Measurements from ENCODE around the gene DAGLB. TPM values are rescaled to one million over a fixed set of nuclear protein-coding genes. Genes with fewer than 3 reads are reported as not detected.

Gene DAGLB
- total RNA-seq, 4 donors from 2014 or later, result 5.4 to 30.2 (median 19.3) TPM

DNA sequence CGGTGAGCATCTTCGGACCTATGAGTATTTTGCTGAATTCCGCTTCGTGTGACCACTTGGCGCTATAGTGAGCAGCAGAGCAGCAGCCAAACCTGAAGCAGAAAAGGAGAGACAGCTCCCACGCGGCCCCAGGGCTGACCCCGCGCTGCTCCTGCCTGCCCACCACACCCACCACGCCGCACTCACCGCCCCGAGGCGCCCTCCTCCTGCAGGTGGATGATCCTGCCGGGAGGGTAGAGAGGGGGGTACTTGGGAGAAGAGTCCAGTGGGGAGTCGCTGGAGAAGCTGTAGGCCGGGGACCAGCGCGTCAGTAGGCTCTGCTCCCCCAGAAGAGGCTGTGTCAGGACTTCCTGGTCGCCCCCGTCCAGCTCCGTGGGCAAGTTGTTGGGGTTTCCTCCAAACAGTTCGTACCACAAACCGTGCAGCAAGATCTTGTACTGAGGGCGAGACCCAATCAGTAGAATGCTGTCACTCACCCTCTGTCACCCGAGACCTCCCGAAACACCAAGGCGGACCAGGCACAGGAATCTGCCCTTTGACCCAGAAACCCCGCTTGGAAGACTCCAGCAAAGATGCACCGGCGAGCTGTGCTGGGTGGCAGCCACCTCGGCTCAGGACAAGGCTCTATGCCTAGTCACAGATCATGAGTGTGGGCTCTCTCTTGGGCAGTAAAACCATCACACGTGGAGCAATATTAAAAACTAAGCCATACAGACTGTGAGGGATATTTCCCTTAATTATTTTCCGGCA lies 37.6 kb downstream of the DAGLB start:
- intact Hi-C loops (cut with DNase I; ENCODE audit: low total_unique reads), result no loop called here
- DNase-seq, result no peak
- Histone ChIP-seq H3K4me1 (no peaks in the 10 kb centered on the region), H3K9me3 (no peaks in the 10 kb centered on the region), H3K4me3 (no peak overlapping the region), H3K27ac (no peak overlapping the region), H3K27me3 (no peaks in the 10 kb centered on the region), H3K36me3 (no peaks in the 10 kb centered on the region)
- TF ChIP-seq, protein P1, sequence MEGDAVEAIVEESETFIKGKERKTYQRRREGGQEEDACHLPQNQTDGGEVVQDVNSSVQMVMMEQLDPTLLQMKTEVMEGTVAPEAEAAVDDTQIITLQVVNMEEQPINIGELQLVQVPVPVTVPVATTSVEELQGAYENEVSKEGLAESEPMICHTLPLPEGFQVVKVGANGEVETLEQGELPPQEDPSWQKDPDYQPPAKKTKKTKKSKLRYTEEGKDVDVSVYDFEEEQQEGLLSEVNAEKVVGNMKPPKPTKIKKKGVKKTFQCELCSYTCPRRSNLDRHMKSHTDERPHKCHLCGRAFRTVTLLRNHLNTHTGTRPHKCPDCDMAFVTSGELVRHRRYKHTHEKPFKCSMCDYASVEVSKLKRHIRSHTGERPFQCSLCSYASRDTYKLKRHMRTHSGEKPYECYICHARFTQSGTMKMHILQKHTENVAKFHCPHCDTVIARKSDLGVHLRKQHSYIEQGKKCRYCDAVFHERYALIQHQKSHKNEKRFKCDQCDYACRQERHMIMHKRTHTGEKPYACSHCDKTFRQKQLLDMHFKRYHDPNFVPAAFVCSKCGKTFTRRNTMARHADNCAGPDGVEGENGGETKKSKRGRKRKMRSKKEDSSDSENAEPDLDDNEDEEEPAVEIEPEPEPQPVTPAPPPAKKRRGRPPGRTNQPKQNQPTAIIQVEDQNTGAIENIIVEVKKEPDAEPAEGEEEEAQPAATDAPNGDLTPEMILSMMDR (IDR thresholded peaks at IDR 0.05), result no peak
- TF ChIP-seq POLR2A (IDR thresholded peaks at IDR 0.05), result no peak

DNA sequence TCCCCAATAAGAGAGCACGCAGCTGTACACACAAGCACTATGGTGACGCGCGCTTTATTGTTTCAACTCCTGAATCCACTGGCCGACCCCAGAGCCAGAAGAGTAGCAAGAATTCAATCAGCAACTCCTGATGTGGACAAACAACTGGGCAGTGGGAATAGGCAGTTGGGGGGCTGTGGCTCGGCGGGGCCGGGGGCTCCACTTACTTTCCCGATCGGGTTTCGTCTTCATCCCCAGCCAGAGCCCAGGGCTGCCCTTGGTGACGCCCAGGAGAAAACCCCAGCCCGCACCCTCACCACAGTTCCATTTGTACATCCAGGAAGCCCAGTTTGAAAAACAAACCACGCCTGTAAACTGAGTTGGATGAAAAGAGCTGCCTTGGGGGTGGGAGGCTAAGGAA lies 38.7 kb downstream of the DAGLB start:
- H3K27ac ChIP-seq, result no peak overlapping the region
- no peaks in the 10 kb centered on the region for H3K36me3 ChIP-seq
- no peak overlapping the region for H3K4me3 ChIP-seq
- intact Hi-C loops (cut with DNase I; ENCODE audit: low total_unique reads), result no loop called here
- no peaks in the 10 kb centered on the region for H3K9me3 ChIP-seq
- H3K27me3 ChIP-seq, result no peaks in the 10 kb centered on the region
- no peak for TF ChIP-seq POLR2A (IDR thresholded peaks at IDR 0.05)
- TF ChIP-seq, protein P1 (IDR thresholded peaks at IDR 0.05), result no peak
- DNase-seq, result no peak
- no peaks in the 10 kb centered on the region for H3K4me1 ChIP-seq

DNA sequence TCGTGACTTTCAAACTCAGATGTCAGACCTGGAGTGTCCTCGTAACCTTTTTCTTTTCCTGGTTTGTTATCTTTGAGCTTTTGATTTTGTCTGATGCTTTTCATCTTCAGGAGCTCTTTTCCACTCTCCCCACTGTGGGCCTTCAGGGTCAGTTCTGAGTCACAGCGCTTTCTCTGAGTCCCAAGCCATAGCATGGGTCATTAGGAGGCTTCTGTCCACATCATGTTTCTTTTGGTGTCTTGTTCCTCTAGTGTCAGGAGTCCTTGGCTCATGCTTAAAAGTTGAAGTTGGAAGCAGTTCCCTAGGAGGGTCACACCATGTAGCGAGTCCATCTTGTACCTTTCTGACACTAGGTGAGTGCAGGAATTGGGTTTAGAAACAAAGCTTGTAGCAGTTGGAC lies 40.3 kb downstream of the DAGLB start:
- H3K27me3 ChIP-seq, result no peaks in the 10 kb centered on the region
- intact Hi-C loops (cut with DNase I; ENCODE audit: low total_unique reads), result no loop called here
- DNase-seq, result no peak
- no peaks in the 10 kb centered on the region for H3K9me3 ChIP-seq
- H3K4me1 ChIP-seq, result no peaks in the 10 kb centered on the region
- TF ChIP-seq POLR2A (IDR thresholded peaks at IDR 0.05), result no peak
- TF ChIP-seq, protein P1 (IDR thresholded peaks at IDR 0.05), result no peak
- H3K36me3 ChIP-seq, result no peaks in the 10 kb centered on the region
- H3K4me3 ChIP-seq, result no peak overlapping the region
- no peak overlapping the region for H3K27ac ChIP-seq

DNA sequence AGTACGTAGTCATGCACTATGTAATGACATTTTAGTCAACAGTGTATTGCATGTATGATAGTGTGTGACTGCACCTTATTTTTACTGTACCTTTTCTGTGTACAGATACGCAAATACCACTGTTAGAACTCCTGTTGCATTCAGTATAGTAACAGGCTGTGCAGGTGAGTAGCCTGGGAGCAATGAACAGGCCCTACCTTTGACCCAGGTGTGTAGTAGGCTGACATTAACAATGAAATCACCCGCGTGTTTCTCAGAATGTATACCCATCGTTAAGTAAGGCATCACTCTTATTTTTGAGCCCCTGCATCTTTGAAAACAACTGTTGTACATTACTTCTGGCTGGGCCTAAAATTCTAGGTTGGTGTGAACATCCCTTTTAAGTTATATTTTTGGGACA lies 41.6 kb downstream of the DAGLB start:
- Histone ChIP-seq H3K9me3 (no peaks in the 10 kb centered on the region), H3K27me3 (no peaks in the 10 kb centered on the region), H3K36me3 (no peaks in the 10 kb centered on the region), H3K4me3 (no peak overlapping the region), H3K27ac (no peak overlapping the region), H3K4me1 (no peaks in the 10 kb centered on the region)
- TF ChIP-seq POLR2A (IDR thresholded peaks at IDR 0.05), result no peak
- TF ChIP-seq, protein P1 (IDR thresholded peaks at IDR 0.05), result no peak
- no peak for DNase-seq
- intact Hi-C loops (cut with DNase I; ENCODE audit: low total_unique reads), result no loop called here

DNA sequence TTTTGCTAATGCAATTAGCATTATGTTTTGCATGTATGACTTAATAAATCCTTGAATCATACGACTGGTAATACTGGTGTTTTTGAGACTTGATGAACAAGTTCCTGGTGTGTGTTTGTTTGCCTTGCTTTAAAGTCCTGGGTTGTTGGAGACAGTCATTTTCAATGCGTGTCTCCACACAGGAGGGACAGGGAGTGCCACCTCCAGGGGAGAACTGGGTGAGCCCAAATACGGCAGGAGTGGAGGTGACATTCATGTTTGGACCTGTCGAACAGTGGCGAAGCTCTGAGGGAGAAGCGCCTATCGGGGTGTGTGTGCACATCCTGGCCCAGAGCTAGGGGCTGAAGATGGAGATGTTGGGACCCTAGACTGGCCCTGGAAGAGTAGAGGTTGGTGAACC lies 43.8 kb downstream of the DAGLB start:
- DNase-seq, result no peak
- Histone ChIP-seq H3K4me1 (no peaks in the 10 kb centered on the region), H3K9me3 (no peaks in the 10 kb centered on the region), H3K36me3 (no peaks in the 10 kb centered on the region), H3K27me3 (no peaks in the 10 kb centered on the region), H3K27ac (no peak overlapping the region), H3K4me3 (no peak overlapping the region)
- intact Hi-C loops (cut with DNase I; ENCODE audit: low total_unique reads), result no loop called here
- TF ChIP-seq, protein P1 (IDR thresholded peaks at IDR 0.05), result no peak
- no peak for TF ChIP-seq POLR2A (IDR thresholded peaks at IDR 0.05)
